Stimulated activated CD4-positive, alpha-beta T cell treated with anti-CD3 and anti-CD28 coated beads, Interleukin-15, amount 100 ng/mL, for 24 hours (primary cell): ENCODE results near the gene DYDC2.
"Not testable (repeated sequence)": the region's sequence is repeated elsewhere in the genome, so short reads cannot be mapped to it uniquely, and the experiment has no call there.

Experiments used
- DNase-seq: peaks from one replicate; pipeline ENCODE4 v3.0.0-alpha.2; 2020

The DYDC2 gene, protein sequence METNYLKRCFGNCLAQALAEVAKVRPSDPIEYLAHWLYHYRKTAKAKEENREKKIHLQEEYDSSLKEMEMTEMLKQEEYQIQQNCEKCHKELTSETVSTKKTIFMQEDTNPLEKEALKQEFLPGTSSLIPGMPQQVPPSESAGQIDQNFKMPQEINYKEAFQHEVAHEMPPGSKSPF

DNA sequence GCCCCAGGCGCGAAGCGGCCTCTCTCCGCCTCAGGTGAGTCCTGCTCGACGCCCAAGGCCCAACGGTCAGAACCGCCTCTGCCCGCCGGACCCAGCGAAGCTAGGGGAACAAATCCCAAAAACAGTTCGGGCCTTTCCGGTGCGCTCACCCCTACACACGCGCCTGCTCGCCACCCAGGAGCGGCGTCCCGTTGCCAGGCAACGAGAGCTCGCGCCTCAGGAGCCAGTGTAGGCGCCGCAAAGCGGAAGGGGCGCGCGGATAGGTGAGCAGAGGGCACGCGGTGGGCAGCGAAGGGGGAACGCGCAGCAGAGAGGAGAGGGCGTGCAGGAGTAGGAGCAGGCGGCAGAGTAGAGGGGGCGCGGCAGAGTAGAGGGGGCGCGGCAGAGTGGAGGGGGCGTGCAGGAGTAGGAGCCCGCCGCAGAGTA lies at the start of gene DYDC2, which contains the start of gene DYDC1:
DYDC2 (plus strand) TSS at position 219 of the 426 bp plus-strand sequence. CDS start 5,663 bp downstream, outside the sequence.
DYDC1 (minus strand) TSS at position 193 of the 426 bp plus-strand sequence. CDS start 4,154 bp downstream, outside the sequence.
- peak; percentile 69 for DNase-seq

DNA sequence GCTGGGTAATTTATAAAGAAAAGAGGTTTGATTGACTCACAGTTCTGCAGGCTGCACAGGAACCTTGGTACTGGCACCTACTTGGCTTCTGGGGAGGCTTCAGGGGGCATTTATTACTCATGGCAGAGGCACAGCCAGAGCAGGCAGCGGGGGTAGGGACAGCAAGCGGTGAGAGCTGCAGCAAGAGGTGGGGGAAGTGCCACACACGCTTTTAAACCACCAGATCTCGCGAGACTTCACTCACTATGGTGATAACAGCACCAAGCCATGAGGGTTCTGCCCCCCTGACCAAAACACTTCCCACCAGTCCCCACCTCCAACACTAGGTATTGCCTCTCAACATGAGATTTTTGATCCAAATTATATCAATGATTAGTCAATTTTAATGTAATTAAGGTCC lies 43.1 kb upstream of the DYDC2 start:
- DNase-seq: no peak

DNA sequence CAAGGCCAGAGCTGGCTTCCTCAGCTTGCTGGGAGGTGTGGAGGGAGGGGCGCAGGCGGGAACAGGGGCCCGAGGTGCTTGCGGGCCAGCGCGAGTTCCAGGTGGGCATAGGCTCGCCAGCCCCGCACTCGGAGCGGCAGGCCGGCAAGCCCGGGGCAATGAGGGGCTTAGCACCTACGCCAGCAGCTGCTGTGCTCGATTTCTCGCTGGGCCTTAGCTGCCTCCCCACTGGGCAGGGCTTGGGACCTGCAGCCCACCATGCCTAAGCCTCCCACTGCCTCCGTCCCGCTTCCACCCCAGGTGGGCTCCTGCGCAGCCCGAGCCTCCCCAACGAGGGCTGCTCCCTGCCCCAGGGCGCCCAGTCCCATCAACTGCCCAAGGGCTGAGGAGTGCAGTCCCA lies 41.2 kb upstream of the DYDC2 start:
- no peak for DNase-seq

DNA sequence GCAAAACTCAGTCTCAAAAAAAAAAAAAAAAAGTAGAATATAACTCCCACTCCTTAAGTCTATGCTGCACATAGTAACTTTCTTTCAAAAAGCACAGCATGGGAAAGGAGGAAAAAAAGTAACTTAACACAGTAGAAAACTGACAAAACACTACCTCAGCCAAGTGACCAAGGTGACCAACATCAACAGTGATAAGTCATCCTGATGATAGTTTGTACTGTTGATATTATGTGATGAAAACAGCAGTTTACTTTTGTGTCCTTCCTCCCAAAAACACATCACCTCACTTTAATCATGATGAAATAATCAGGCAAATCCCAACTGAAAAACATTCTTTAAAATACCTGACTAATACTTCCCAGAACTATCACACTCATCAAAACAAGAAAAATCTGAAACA lies 37.8 kb upstream of the DYDC2 start:
- DNase-seq: no peak

DNA sequence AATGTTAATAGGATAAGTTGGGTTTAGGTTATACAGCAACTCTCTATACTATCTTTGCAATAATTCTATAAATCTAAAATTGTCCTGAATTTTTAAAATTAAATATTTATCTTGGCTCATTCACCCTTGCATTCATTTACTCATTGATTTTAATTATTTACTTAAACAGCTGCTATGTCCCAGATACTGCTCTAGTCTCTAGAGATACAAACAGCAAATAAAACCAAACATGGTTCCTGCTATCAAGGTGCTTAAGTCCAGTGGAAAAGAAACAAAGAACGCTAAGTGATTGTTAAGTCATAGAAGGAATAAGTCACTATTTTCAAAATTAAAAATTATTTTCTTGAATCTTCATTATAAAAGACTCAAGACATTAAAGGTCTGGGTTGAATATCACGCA lies 37.3 kb upstream of the DYDC2 start:
- no peak for DNase-seq

DNA sequence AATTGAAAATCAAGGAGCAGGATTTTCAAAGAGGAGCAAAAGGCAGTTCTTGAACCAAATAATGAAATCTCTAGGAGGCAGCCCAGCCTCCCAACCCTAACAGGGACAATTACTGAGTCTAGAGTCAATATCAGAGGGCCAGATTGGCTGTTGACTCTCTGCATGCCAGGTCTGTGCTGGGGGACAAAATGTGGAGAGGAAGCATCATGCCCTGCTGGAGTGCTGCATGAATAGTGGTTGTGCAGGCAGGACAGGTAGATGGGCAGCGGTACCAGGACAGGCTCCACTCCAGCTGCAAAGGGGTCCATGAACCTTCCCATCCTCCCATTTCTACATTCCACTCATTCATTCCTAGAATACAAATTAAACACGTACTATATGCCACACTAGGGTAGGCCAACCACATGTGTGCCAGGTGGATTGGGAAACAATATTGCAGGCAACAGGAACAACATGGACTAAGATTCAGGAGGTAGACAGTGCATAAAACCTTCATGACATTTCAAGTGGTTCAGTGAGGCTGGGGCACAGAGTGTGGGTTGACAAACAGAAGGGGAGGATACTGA lies 36.8 kb upstream of the DYDC2 start:
- DNase-seq: no peak

DNA sequence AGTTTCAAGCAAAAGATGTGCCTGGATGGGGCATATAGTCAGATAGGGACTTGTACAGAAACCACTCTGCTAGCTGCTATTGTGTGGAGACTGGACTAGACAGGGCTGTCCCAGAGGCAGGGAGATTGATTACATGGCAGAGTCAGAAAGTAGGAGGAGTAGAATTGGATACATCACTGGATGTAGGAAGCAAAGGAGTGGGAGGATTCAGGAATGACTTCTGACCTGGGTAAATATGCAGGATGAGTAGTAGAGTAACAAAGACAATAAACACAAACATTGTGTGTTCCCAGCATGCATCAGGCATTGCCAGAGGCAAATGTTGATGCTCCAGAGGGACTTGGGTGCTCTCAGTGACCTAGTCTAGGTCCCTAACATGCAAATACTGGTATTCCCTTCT lies 36.2 kb upstream of the DYDC2 start:
- DNase-seq: no peak

DNA sequence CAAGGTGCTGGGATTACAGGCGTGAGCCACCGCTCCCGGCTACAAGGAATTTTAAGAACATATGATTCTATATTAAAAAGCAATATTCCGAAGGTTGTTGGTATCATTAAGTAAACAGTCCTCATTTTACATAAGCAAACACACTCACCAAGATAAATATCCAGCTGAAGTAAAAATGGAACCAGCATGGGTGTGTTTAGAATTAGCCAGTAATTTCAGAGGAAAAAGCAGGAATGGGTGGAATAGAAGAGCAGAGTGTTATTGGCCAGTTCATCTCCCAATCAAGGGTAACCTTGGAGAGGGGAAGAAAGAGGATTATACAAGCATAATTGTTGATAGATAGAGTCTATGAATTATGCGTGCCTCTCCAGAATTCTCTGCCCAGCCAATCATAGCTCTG lies 35.4 kb upstream of the DYDC2 start:
- no peak for DNase-seq

DNA sequence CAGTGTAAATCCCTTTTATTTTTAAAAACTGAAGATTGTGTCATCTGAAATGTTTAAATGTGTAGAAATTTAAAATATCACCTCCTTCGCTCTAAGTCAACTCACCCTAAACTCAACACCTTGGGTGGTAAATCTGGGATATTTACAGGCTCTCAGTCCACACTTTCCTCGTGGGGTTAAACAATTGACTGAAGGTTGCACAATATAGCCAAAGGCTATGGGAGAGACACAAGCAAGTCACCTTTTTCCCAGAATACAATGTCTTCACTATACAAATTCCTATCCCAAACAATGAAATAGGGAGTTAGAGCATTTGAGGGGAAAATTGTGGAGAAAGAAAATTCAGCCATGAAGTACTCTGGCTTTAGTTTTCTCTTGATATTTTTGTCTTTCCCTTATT lies 34.4 kb upstream of the DYDC2 start:
- no peak for DNase-seq

DNA sequence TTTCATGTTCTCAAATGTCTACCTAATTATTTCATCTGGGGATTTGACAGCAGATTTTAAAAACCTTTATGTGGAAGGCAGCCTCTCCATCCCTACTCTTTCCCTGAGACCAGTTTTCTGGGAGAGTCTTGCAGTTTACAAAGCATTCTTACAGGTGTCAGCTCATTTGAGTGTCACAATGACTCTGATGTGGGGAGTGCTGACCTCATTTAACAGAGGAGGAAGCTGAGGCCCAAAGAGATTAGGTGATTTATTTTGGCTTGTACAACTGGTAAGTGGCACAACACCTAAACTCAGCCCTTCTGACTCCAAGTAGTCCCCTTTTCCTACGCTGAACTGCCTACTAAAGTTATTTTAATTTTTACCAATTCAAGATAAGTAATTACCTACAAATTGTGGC lies 33.9 kb upstream of the DYDC2 start:
- DNase-seq: no peak

DNA sequence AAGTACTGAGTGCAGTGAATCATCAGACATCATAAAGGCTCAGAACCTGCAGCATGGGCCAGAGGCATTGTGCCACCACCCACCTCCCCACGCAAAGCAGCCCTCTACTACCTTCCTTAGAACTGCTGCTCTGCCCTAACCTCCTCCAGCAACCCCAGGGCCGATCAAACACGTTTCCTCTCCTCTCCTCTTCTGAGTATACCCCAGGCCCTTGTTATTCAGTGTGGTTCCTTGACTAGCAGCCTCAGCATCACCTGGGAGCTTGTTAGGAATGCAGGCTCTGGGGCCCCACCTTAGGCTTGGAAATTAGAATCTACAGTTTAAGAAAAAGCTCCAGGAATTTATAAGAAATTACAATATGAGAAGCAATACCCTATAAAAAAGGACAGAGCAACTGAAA lies 33.3 kb upstream of the DYDC2 start:
- no peak for DNase-seq

DNA sequence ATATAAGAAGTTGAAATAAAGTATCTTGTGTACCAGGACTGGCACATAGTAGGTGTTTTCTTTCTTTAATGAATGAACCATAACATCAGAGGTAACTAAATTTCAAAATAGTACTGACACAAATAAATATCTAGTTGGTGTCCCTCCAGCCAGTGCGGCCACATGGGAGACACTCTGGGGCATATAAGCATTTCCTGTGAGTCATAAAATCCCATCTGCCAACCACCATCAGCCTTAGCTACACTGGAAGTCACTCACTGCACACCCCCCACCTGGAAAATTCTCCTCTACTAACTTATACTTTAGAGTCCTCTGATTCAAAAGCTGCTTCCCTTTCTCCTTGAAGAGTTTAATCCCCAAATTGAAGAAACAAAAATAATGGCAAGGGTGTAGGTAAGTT lies 32.5 kb upstream of the DYDC2 start:
- DNase-seq: no peak

DNA sequence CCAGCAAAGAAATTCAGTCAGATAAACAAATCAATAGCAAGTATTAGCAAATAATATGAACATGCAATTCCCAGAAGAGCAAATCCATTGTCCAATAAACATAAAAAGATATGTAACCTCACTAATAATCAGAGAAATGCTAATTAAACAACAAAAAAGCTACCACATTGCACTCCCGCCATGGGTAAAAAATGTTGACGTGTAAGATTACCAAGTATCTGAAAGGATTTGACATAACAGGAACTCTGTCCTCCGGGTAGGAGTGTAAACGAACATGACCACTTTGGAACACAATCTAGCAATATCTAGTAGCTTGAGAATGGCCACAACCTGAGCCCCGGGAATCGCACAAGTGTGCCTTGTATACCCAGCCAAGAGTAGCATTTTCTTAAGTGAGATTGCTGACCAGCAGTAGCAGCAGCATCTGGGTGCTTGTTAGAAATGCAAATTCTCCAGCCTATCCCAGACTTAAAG lies 31.7 kb upstream of the DYDC2 start:
- no peak for DNase-seq

DNA sequence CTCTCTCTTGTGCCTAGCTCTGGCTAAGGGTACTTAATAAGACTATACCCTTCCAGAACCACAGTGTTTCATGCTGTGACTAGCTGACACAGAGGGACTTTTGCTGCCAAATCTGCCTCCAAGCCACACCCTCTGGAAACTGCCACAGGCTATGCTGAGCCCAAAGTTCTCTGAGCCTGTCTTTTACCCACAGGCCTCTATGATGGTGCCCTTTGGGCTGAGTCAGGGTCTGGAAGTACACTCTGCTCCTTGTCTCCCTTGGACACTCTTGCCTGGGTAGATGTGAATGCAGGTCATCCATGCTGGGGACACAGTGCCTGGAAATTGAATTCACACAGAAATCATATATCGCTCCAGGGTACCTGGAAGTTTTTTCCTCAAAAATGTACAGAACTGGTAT lies 22.6 kb upstream of the DYDC2 start:
- DNase-seq: no peak

DNA sequence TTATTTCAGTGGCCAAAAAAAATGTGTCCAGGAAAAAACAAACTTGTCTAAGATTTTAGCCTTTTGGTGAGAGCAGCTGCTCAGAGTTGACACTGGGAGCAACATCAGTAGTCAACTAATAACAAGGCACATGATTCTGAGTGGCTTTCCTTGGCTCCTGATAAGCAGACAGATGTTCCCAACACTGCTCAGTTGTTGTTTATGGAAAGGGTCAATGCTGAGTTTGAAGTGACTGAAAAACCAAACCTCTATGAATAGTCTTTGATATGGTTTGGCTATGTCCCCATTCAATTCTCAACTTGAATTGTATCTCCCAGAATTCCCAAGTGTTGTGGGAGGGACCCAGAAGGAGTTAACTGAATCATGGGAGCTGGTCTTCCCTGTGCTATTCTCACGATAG lies 12.3 kb upstream of the DYDC2 start:
- no peak for DNase-seq

DNA sequence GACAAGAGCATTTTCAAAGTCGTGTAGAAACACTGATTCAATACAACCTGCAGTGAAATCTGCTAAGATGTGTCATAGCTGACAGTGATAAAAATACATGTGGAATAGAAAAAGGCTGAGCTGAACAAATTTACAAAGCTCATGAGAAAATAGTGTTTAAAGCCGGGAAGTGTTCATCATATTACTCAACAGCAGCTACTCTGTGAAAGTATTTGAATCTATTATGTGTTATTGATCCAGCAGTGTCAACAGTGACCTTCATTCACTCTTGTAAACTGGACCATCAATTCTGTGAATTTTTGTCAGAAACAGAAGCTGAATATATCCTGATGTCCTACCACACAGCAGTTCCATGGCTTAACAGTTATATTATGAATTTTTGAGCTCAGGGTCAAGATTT lies 11.7 kb upstream of the DYDC2 start:
- DNase-seq: no peak

DNA sequence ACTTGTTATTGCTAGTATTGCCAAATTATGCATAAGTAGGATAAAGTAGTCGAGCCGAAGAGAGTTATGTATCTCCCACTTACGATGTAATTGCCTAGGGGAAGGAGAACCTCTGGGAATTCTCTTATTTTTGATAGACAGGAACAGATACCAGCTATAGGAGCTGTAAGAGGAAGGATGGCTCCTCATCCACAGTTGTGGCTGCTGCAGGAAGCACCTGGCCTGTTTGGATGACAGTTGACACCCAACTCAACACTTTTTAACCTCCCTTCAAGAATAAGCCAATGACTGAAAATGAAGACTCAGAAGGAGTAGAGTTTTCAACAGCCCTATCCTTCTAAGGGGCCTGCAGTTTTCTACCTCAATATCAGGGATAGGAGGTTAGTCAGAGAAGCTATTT lies 6.3 kb upstream of the DYDC2 start:
- DNase-seq: no peak

DNA sequence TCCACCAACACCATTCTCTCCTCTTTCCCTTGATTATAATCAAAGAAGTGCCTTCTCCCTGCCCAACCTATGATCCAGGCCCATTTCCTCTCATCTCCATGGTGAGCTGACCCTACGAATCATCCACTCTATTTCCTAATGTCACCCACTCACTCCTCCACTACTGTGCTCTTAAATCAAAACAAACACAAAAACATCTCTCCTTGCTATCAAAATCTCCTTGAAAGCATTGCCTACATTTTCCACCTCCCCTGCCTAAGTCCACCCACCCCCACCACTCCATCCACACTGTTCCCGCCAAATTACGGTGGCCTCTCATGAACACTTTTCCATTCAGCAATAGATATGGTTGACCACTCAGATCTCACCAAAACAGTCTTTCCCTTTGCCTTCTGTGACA lies 5.4 kb upstream of the DYDC2 start:
- DNase-seq: no peak

DNA sequence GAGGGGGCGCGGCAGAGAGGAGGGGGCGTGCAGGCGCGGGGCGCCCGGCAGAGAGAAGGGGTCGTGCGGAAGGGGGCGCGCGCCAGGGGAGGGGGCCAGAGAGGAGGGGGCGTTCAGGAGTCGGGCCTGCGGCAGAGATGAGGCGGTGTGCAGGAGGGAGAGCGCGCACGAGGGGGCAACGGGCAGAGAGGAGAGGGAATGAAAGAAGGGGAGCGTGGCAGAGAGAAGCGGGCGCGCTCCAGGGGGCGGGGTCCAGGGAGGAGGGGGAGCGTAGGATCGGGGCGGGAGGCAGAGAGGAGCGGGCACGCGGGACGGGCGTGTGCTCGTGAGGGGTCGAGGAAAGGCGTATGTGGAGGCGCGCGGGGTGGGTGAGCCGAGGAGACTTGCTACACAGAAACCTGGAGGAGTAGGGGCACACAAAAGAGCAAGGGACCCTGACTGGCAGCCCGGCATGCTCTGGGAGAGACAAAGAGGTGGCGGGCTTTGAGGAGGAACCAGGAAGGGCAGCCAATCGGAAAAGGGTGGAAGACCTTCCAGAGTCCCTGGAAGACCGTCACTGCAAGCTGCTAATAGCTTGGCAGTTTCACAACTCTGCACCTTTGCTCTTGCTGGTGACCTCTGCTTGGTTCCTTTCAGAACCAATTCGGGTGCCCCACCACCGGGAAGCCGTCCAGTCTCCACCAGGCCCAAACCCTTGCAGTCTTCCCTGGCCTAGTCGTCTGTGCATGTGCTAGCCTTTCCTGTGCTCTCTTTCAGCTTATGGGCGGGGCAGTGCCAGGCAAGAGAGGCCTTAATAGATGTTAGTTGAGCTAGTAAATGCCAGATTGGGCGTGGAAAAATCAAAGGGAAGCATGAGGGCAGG lies 639 bp downstream of the DYDC2 start:
- peak; percentile 21 for DNase-seq

DNA sequence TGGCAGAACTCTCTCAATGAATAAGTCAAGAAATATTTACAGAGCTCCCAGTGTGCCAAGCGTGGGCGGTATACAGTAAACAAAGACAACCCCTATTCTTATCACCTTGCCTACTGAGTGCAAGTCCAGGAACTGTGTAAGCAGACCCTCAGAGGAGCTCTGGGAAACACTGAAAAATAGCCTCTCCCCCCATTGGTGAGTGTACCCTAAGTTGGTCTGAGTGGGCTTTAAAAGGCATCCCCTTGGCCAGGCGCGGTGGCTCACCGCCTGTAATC lies 1.2 kb downstream of the DYDC2 start:
- no peak for DNase-seq

DNA sequence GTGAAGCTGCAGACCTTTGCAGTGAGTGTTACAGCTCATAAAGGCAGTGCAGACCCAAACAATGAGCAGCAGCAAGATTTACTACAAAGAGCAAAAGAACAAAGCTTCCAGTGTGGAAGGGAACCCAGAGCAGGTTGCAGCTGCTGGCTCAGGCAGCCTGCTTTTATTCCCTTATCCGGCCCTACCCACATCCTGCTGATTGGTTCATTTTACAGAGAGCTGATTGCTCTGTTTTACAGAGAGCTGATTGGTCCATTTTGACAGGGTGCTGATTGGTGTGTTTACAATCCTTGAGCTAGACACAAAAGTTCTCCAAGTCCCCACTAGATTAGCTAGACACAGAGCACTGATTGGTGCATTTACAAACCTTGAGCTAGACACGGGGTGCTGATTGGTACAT lies 2.3 kb downstream of the DYDC2 start:
- DNase-seq: not testable (repeated sequence)

DNA sequence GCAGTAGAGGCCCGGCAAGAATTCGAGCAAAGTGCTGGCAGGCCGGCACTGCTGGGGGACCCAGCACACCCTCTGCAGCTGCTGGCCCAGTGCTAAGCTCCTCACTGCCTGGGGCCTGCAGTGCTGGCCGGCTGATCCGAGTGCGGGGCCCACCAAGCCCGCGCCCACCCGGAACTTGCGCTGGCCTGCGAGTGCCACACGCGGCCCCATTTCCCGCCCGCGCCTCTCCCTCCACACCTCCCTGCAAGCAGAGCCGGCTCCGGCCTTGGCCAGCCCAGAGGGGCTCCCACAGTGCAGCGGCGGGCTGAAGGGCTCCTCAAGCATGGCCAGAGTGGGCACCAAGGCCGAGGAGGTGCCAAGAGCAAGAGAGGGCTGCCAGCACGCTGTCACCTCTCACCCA lies 3.1 kb downstream of the DYDC2 start:
- no peak for DNase-seq

DNA sequence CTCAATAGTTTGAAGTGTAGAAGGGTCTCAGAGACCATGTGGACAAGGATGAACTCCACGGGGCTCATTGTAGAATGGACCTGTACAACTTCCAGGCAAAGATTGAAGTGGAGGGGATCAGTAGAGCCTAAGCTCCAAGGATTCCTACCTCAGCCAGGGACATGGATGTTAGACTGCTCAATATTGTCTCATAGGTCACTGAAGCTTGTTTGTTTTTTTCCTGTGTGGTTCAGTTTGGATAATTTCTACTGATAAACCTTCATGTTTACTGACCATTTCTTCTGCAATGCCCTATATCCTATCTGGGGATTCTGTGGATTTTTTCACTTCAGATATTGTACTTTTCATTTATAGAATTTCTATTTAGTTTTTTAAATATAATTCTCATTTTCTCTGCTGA lies 8.9 kb downstream of the DYDC2 start:
- no peak for DNase-seq

DNA sequence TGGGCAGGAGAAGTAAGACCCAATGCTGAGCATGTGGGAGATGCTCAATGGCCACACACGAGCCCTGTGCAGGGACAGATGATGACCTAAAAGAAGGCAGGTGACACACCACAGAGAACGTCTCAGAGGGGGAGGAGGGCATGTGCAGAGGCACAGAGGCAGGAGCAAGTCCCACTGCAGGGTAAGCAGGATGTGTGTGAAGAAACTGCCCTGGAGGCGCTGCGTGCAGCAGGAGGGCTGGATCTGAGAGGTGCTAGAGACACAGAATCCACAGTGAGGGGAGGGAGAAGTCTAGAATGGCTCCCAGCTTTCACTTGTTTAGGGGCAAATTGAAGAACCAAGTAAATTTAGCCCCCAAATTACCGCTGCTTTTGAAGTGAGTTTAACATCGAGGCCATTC lies 14.9 kb downstream of the DYDC2 start:
- no peak for DNase-seq
